HEK293 (cell line): ENCODE measurements around the gene ATPAF2.

ENCODE experiments used
- CTCF ChIA-PET: fragments of 350-600 bp; formaldehyde crosslinking; extraction: SDS; loops from one replicate; lab custom pipeline; 2021; ENCODE audit warnings: antibody characterized with exemption; lab: Yijun Ruan, JAX
- POLR2A ChIA-PET: fragments of 300-600 bp; formaldehyde crosslinking; extraction: SDS; loops from one replicate; lab custom pipeline; 2020; ENCODE audit warnings: antibody characterized with exemption, inconsistent platforms; lab: Yijun Ruan, JAX
- H3K27ac ChIP-seq: fragments of 200-500 bp; sonication (Bioruptor generic); 2 replicates; pipeline ENCODE4 v1.5.1; 2014; ENCODE audit warnings: low read depth, low read length, control low read depth, inconsistent platforms; ENCODE audit errors: extremely low read depth
- H3K36me3 ChIP-seq, 2 experiments: fragments of 200-500 bp in 1 of 2; sonication (Bioruptor generic) in 1 of 2; 1 replicate in 1 of 2; 2 replicates in 1 of 2; pipeline ENCODE4 v1.5.1; 2014 to 2017; ENCODE audit warnings: inconsistent platforms in 2 of 2, low read length in 2 of 2; ENCODE audit not compliant: control insufficient read depth in 2 of 2, insufficient read depth in 1 of 2
- H3K4me1 ChIP-seq: fragments of 200-500 bp; sonication (Bioruptor generic); 2 replicates; pipeline ENCODE4 v1.5.1; 2014; ENCODE audit warnings: mild to moderate bottlenecking, low read length, inconsistent platforms; ENCODE audit not compliant: control insufficient read depth, insufficient read depth
- H3K4me3 ChIP-seq: 2 replicates; pipeline ENCODE4 v1.5.1; 2011; ENCODE audit warnings: low read depth, mild to moderate bottlenecking, control low read depth, low read length, moderate library complexity
- H3K9me3 ChIP-seq: fragments of 200-500 bp; sonication (Bioruptor generic); 2 replicates; pipeline ENCODE4 v1.5.1; 2014; ENCODE audit warnings: low read depth, low read length, inconsistent platforms; ENCODE audit not compliant: control insufficient read depth, insufficient read depth
- GLIS1 ChIP-seq: fragments of 450-650 bp; formaldehyde crosslinking; IDR thresholded peaks from 2 replicates; pipeline ENCODE4 v1.5.1; 2016; ENCODE audit warnings: missing biosample characterization, missing genetic modification characterization
- HOXA7 ChIP-seq: sonication (generic); formaldehyde crosslinking; IDR thresholded peaks from 2 replicates; pipeline ENCODE4 v1.8.1; 2022; ENCODE audit warnings: missing genetic modification reagents, borderline replicate concordance
- MYNN ChIP-seq: fragments of 450-650 bp; formaldehyde crosslinking; IDR thresholded peaks from 2 replicates; pipeline ENCODE4 v1.5.1; 2016; ENCODE audit warnings: missing biosample characterization, missing genetic modification characterization, borderline replicate concordance
- REPIN1 ChIP-seq: fragments of 450-650 bp; formaldehyde crosslinking; IDR thresholded peaks from 2 replicates; pipeline ENCODE4 v1.5.1; 2017; ENCODE audit warnings: missing biosample characterization, missing genetic modification characterization, low read depth
- SCRT2 ChIP-seq: fragments of 450-650 bp; formaldehyde crosslinking; IDR thresholded peaks from 2 replicates; pipeline ENCODE4 v1.5.1; 2016; ENCODE audit warnings: missing biosample characterization, missing genetic modification characterization
- TCF7L2 ChIP-seq: IDR thresholded peaks from 2 replicates; pipeline ENCODE4 v1.6.1; 2011; ENCODE audit warnings: low read depth, mild to moderate bottlenecking, inconsistent platforms, low read length, moderate library complexity, borderline replicate concordance
- ZIC2 ChIP-seq: fragments of 450-650 bp; formaldehyde crosslinking; IDR thresholded peaks from 2 replicates; pipeline ENCODE4 v1.5.1; 2016; ENCODE audit warnings: missing biosample characterization, missing genetic modification characterization
- ZNF112 ChIP-seq: fragments of 450-650 bp; formaldehyde crosslinking; IDR thresholded peaks from 2 replicates; pipeline ENCODE4 v1.5.0; 2017; ENCODE audit warnings: missing biosample characterization, missing genetic modification characterization
- ZNF121 ChIP-seq: fragments of 450-650 bp; formaldehyde crosslinking; IDR thresholded peaks from 2 replicates; pipeline ENCODE4 v1.5.1; 2016; ENCODE audit warnings: missing biosample characterization, missing genetic modification characterization
- ZNF146 ChIP-seq: fragments of 450-650 bp; formaldehyde crosslinking; IDR thresholded peaks from 2 replicates; pipeline ENCODE4 v1.5.1; 2016; ENCODE audit warnings: missing biosample characterization, missing genetic modification characterization
- ZNF148 ChIP-seq: fragments of 450-650 bp; formaldehyde crosslinking; IDR thresholded peaks from 2 replicates; pipeline ENCODE4 v1.5.0; 2017; ENCODE audit warnings: missing biosample characterization, missing genetic modification characterization, borderline replicate concordance
- ZNF155 ChIP-seq: fragments of 450-650 bp; formaldehyde crosslinking; IDR thresholded peaks from 2 replicates; pipeline ENCODE4 v1.5.1; 2016; ENCODE audit warnings: missing biosample characterization, missing genetic modification characterization
- ZNF16 ChIP-seq: fragments of 450-650 bp; formaldehyde crosslinking; IDR thresholded peaks from 2 replicates; pipeline ENCODE4 v1.5.1; 2016; ENCODE audit warnings: low read depth, missing biosample characterization, missing genetic modification characterization
- ZNF19 ChIP-seq: fragments of 450-650 bp; formaldehyde crosslinking; IDR thresholded peaks from 2 replicates; pipeline ENCODE4; 2016; ENCODE audit warnings: missing biosample characterization, missing genetic modification characterization, low read depth
- ZNF394 ChIP-seq: fragments of 450-650 bp; formaldehyde crosslinking; IDR thresholded peaks from 2 replicates; pipeline ENCODE4 v1.5.1; 2016; ENCODE audit warnings: missing biosample characterization, missing genetic modification characterization, mild to moderate bottlenecking, moderate library complexity, borderline replicate concordance
- ZNF473 ChIP-seq: fragments of 450-650 bp; formaldehyde crosslinking; IDR thresholded peaks from 2 replicates; pipeline ENCODE4 v1.5.1; 2017; ENCODE audit warnings: missing biosample characterization, missing genetic modification characterization
- ZNF548 ChIP-seq: fragments of 450-650 bp; formaldehyde crosslinking; IDR thresholded peaks from 2 replicates; pipeline ENCODE4 v1.5.1; 2016; ENCODE audit warnings: missing biosample characterization, missing genetic modification characterization
- ZNF555 ChIP-seq: fragments of 450-650 bp; formaldehyde crosslinking; conservative IDR thresholded peaks from 2 replicates; pipeline ENCODE4 v1.5.1; 2017; ENCODE audit warnings: missing biosample characterization, mild to moderate bottlenecking, missing genetic modification characterization, inconsistent platforms
- ZNF623 ChIP-seq: fragments of 450-650 bp; formaldehyde crosslinking; IDR thresholded peaks from 2 replicates; pipeline ENCODE4 v1.5.1; 2016; ENCODE audit warnings: missing biosample characterization, missing genetic modification characterization
- ZNF660 ChIP-seq: fragments of 450-650 bp; IDR thresholded peaks from 2 replicates; pipeline ENCODE4 v1.5.1; 2018; ENCODE audit warnings: missing biosample characterization, mild to moderate bottlenecking, missing genetic modification characterization
- ZSCAN5A ChIP-seq: fragments of 450-650 bp; formaldehyde crosslinking; IDR thresholded peaks from 2 replicates; pipeline ENCODE4 v1.5.1; 2016; ENCODE audit warnings: missing biosample characterization, missing genetic modification characterization
- TF ChIP-seq, protein P1 (sequence below): fragments of 450-650 bp; IDR thresholded peaks from 2 replicates; pipeline ENCODE4 v1.5.1; 2018; ENCODE audit warnings: missing biosample characterization, mild to moderate bottlenecking, missing genetic modification characterization
- TF ChIP-seq, protein P2 (sequence below): fragments of 450-650 bp; formaldehyde crosslinking; IDR thresholded peaks from 2 replicates; pipeline ENCODE4 v1.5.1; 2016; ENCODE audit warnings: missing biosample characterization, missing genetic modification characterization, borderline replicate concordance

The ATPAF2 gene

DNA sequence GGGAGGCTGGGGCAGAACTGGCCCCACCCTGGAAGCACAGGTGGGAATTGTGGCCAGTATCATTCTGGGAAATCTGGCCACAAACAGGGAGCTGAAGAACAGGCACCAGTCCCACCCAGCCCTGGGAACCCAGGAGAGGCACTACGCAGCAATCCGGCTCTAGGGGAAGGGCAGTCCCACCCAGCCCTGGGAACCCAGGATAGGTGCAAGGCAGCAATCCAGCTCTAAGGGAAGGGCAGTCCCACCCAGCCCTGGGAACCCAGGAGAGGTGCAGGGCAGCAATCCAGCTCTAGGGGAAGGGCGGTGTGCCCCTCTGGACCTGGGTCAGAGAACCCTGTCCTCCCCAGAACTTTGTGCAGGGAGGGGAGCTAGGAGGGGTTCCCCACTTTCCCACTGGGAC is 59.2 kb downstream of the ATPAF2 start:
- H3K4me1 ChIP-seq, result no peaks in the 10 kb centered on the region
- no peaks in the 10 kb centered on the region for H3K9me3 ChIP-seq
- ChIA-PET CTCF (interaction anchor here (0.6 to 1.1 kb wide), 2 partner anchors 39 to 61 kb away, joined by 3 to 4 read pairs; no protein-coding TSS in a partner anchor), POLR2A (interaction anchor here (0.7 to 2.0 kb wide), 4 partner anchors 7 to 493 kb away, joined by 3 to 9 read pairs (median 6); partner anchors contain the start of genes DRC3 and TOM1L2)
- no peak overlapping the region for H3K4me3 ChIP-seq
- H3K36me3 ChIP-seq, result no peaks in the 10 kb centered on the region
- no peak overlapping the region for H3K27ac ChIP-seq
- TF ChIP-seq ZNF19 (no peak), ZIC2 (tag by site-specific recombination) (no peak), ZNF148 (tag by site-specific recombination) (no peak), TCF7L2 (no peak), ZNF121 (tag by site-specific recombination) (no peak), ZNF555 (tag by site-specific recombination) (no peak), ZNF112 (no peak), GLIS1 (tag by site-specific recombination) (no peak), MYNN (no peak), HOXA7 (CRISPR knock-in tag) (no peak), ZNF660 (tag by site-specific recombination) (no peak), ZNF548 (tag by site-specific recombination) (no peak), SCRT2 (tag by site-specific recombination) (no peak), ZNF394 (no peak), ZNF155 (no peak)

GRCh38 chr17:17978481-17979424 is 60.2 kb downstream of the ATPAF2 start:
- H3K36me3 ChIP-seq, result no peaks in the 10 kb centered on the region
- TF ChIP-seq ZNF16 (tag by site-specific recombination) (no peak), ZNF623 (tag by site-specific recombination) (peak; percentile 98)
- TF ChIP-seq, all 188 proteins: peak for 1
- no peaks in the 10 kb centered on the region for H3K9me3 ChIP-seq
- no peak overlapping the region for H3K4me3 ChIP-seq
- ChIA-PET POLR2A (interaction anchor here (1.4 kb wide), 1 partner anchor 11 kb away, joined by 4 read pairs; no protein-coding TSS in a partner anchor), CTCF (interaction anchor here (0.6 to 0.7 kb wide), 2 partner anchors 30 to 54 kb away, joined by 3 to 8 read pairs; no protein-coding TSS in a partner anchor)
- H3K27ac ChIP-seq, result no peak overlapping the region
- H3K4me1 ChIP-seq, result no peaks in the 10 kb centered on the region

- Histone ChIP-seq H3K36me3 (no peaks in the 10 kb centered on the region), H3K4me1 (peaks cover 4% of the 10 kb centered on the region; the same call in 1 of the 2 replicates), H3K4me3 (no peak overlapping the region), H3K9me3 (no peaks in the 10 kb centered on the region), H3K27ac (no peak overlapping the region)
- POLR2A ChIA-PET, result interaction anchor here (0.6 kb wide), 1 partner anchor 25 kb away, joined by 3 read pairs; no protein-coding TSS in a partner anchor
- CTCF ChIA-PET, result interaction anchor here (1.2 kb wide), 1 partner anchor 8 kb away, joined by 4 read pairs; no protein-coding TSS in a partner anchor
- TF ChIP-seq, protein P1, sequence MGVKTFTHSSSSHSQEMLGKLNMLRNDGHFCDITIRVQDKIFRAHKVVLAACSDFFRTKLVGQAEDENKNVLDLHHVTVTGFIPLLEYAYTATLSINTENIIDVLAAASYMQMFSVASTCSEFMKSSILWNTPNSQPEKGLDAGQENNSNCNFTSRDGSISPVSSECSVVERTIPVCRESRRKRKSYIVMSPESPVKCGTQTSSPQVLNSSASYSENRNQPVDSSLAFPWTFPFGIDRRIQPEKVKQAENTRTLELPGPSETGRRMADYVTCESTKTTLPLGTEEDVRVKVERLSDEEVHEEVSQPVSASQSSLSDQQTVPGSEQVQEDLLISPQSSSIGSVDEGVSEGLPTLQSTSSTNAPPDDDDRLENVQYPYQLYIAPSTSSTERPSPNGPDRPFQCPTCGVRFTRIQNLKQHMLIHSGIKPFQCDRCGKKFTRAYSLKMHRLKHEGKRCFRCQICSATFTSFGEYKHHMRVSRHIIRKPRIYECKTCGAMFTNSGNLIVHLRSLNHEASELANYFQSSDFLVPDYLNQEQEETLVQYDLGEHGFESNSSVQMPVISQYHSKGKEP (tag by site-specific recombination), result no peak
- TF ChIP-seq ZNF473 (tag by site-specific recombination), result no peak
- TF ChIP-seq REPIN1 (tag by site-specific recombination), result no peak
- TF ChIP-seq ZNF146 (tag by site-specific recombination), result no peak
- TF ChIP-seq, protein P2, sequence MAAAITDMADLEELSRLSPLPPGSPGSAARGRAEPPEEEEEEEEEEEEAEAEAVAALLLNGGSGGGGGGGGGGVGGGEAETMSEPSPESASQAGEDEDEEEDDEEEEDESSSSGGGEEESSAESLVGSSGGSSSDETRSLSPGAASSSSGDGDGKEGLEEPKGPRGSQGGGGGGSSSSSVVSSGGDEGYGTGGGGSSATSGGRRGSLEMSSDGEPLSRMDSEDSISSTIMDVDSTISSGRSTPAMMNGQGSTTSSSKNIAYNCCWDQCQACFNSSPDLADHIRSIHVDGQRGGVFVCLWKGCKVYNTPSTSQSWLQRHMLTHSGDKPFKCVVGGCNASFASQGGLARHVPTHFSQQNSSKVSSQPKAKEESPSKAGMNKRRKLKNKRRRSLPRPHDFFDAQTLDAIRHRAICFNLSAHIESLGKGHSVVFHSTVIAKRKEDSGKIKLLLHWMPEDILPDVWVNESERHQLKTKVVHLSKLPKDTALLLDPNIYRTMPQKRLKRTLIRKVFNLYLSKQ (tag by site-specific recombination), result no peak
- TF ChIP-seq ZSCAN5A, result no peak
Measured at GRCh38 chr17:17976931-17977570, 61.9 kb downstream of the ATPAF2 start.
